Measurements from ENCODE around the gene KRT85. TPM values are rescaled to one million over a fixed set of nuclear protein-coding genes. Genes with fewer than 3 reads are reported as not detected.

The KRT85 gene
- polyA plus RNA-seq, 1 donor (not counting 4 experiments of a cell fraction or from before 2014, with no cell fraction given) = not detected

DNA sequence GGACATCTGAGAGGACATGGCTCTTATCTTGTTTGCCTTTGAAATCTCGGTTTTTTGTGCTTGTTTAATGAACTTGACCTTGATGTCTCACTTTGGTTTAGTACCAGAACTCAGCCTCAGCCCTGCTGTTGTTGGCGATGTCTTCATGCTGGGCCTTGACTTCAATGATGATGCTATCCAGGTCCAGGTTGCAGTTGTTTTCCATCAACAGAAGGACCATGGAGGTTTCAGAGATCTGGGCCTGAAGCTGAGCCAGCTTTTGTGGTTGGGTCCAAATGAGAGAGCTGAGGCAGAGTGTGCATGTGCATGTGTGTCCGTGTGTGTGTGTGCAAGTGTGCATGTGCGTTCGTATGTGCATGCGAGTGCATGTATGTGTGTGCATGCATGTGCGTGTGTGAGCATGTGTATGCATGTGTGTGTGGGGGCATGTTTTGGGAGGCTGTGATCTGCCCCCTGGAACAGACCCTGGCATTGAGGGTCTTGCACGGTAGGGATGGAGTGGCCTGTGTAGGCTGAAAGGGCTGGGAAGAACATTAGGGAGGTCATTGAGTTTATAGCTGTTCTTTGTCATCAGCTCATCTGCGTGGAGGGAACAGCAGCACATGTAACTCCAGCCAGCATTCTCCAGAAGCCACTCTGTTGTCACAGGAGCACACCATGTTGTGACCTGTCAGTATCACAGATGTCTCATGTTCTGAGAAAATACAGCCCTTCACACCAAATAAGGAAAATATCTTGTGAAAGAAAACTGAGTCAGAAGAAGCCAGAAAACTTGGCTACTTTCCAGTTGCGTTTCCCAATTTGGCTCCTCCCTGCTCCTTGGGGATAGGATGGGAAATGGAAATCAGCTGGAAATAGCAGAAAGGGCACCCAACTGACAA is 48.8 kb upstream of the KRT85 start:
- Histone ChIP-seq H3K36me3 (ENCODE audit: control insufficient read depth in 2 of 2, extremely low read depth in 1 of 2, insufficient read depth in 2 of 2, low read length in 2 of 2) (no peaks in the 10 kb centered on the region), H3K79me2 (ENCODE audit: control insufficient read depth, insufficient read depth, low read length) (no peaks in the 10 kb centered on the region), H3K9ac (ENCODE audit: control insufficient read depth, extremely low read depth, insufficient read depth, low read length) (no peak overlapping the region), H3K9me3 (ENCODE audit: control insufficient read depth, low read depth, low read length) (no peaks in the 10 kb centered on the region), H3K4me3 (ENCODE audit: control insufficient read depth in 2 of 3, extremely low read depth in 1 of 3, insufficient read depth in 2 of 3, low read depth in 1 of 3, low read length in 3 of 3) (no peak overlapping the region), H3K4me1 (ENCODE audit: control insufficient read depth, extremely low read depth, insufficient read depth, low read length) (peaks cover 29% of the 10 kb centered on the region), H3K9me1 (ENCODE audit: control insufficient read depth, extremely low read depth, insufficient read depth, low read length) (no peaks in the 10 kb centered on the region), H3K4me2 (ENCODE audit: control insufficient read depth, extremely low read depth, insufficient read depth, low read depth, low read length) (peak overlapping the region; percentile 41), H3K27ac (ENCODE audit: control insufficient read depth, insufficient read depth, low read length) (peak overlapping the region; percentile 41), H2AFZ (ENCODE audit: control insufficient read depth, low read length) (no peak overlapping the region), H4K20me1 (ENCODE audit: control insufficient read depth, extremely low read depth, insufficient read depth, low read length) (no peaks in the 10 kb centered on the region), H3K27me3 (ENCODE audit: control insufficient read depth, extremely low read depth, insufficient read depth, low read length) (no peaks in the 10 kb centered on the region)
- DNase-seq (ENCODE audit: low read depth, low spot score) = peak; percentile 90
- dilution Hi-C loops (cut with MboI; ENCODE audit: extremely low pct_ligation_motif_present, low sequenced_read_pairs) = no loop called here
- no peak for TF ChIP-seq EZH2 (IDR thresholded peaks at IDR 0.05; ENCODE audit: low read length)
- TF ChIP-seq, protein P1, sequence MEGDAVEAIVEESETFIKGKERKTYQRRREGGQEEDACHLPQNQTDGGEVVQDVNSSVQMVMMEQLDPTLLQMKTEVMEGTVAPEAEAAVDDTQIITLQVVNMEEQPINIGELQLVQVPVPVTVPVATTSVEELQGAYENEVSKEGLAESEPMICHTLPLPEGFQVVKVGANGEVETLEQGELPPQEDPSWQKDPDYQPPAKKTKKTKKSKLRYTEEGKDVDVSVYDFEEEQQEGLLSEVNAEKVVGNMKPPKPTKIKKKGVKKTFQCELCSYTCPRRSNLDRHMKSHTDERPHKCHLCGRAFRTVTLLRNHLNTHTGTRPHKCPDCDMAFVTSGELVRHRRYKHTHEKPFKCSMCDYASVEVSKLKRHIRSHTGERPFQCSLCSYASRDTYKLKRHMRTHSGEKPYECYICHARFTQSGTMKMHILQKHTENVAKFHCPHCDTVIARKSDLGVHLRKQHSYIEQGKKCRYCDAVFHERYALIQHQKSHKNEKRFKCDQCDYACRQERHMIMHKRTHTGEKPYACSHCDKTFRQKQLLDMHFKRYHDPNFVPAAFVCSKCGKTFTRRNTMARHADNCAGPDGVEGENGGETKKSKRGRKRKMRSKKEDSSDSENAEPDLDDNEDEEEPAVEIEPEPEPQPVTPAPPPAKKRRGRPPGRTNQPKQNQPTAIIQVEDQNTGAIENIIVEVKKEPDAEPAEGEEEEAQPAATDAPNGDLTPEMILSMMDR (optimal IDR thresholded peaks at IDR 0.05 in 1 of 3, IDR thresholded peaks at IDR 0.05 in 1 of 3, conservative IDR thresholded peaks at IDR 0.05 in 1 of 3; ENCODE audit: extremely low read depth in 1 of 3, insufficient read depth in 2 of 3, low read length in 3 of 3) = no peak
- FAIRE-seq = peak; percentile 95

DNA sequence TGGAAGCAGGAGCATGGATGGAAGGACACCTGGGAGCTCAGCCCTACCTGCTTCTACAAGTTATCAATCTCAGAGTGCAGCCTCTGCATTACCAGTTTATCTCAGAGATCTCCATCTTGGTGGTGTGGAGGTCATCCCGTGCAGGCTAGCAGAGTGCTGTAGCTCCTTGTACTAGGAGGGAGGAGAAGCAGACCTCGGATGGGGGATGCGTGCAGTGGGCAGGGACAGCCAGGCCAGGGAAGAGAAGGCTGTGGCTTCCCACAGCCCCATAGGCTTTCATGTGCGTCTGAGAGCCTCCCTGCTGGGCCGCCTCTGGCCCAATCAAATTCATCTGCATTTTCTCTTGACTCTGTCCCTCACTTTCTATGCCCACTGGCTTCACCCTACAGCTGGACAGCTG is 47.7 kb upstream of the KRT85 start:
- H3K27me3 ChIP-seq (ENCODE audit: control insufficient read depth, extremely low read depth, insufficient read depth, low read length) = no peaks in the 10 kb centered on the region
- no peak overlapping the region for H3K4me2 ChIP-seq (ENCODE audit: control insufficient read depth, extremely low read depth, insufficient read depth, low read depth, low read length)
- TF ChIP-seq, protein P1 (optimal IDR thresholded peaks at IDR 0.05 in 1 of 3, IDR thresholded peaks at IDR 0.05 in 1 of 3, conservative IDR thresholded peaks at IDR 0.05 in 1 of 3; ENCODE audit: extremely low read depth in 1 of 3, insufficient read depth in 2 of 3, low read length in 3 of 3) = no peak
- H2AFZ ChIP-seq (ENCODE audit: control insufficient read depth, low read length) = no peak overlapping the region
- H3K79me2 ChIP-seq (ENCODE audit: control insufficient read depth, insufficient read depth, low read length) = no peaks in the 10 kb centered on the region
- H3K4me3 ChIP-seq (ENCODE audit: control insufficient read depth in 2 of 3, extremely low read depth in 1 of 3, insufficient read depth in 2 of 3, low read depth in 1 of 3, low read length in 3 of 3) = no peak overlapping the region
- DNase-seq (ENCODE audit: low read depth, low spot score) = no peak
- peaks cover 29% of the 10 kb centered on the region for H3K4me1 ChIP-seq (ENCODE audit: control insufficient read depth, extremely low read depth, insufficient read depth, low read length)
- H4K20me1 ChIP-seq (ENCODE audit: control insufficient read depth, extremely low read depth, insufficient read depth, low read length) = no peaks in the 10 kb centered on the region
- H3K9ac ChIP-seq (ENCODE audit: control insufficient read depth, extremely low read depth, insufficient read depth, low read length) = no peak overlapping the region
- H3K9me1 ChIP-seq (ENCODE audit: control insufficient read depth, extremely low read depth, insufficient read depth, low read length) = no peaks in the 10 kb centered on the region
- dilution Hi-C loops (cut with MboI; ENCODE audit: extremely low pct_ligation_motif_present, low sequenced_read_pairs) = no loop called here
- no peaks in the 10 kb centered on the region for H3K36me3 ChIP-seq (ENCODE audit: control insufficient read depth in 2 of 2, extremely low read depth in 1 of 2, insufficient read depth in 2 of 2, low read length in 2 of 2)
- no peak overlapping the region for H3K27ac ChIP-seq (ENCODE audit: control insufficient read depth, insufficient read depth, low read length)
- FAIRE-seq = peak; percentile 49
- no peaks in the 10 kb centered on the region for H3K9me3 ChIP-seq (ENCODE audit: control insufficient read depth, low read depth, low read length)

Measured in keratinocyte (primary cell).